DOHH2 (cell line): ENCODE measurements around the gene PEMT.

ENCODE experiments used
- EZH2phosphoT487 ChIP-seq: fragments of 200-600 bp; sonication (generic); IDR thresholded peaks from 2 replicates; pipeline ENCODE4 v1.6.1; 2017; ENCODE audit warnings: borderline replicate concordance, mild to moderate bottlenecking, antibody characterized with exemption, low read length, moderate library complexity, mixed read lengths
- TF ChIP-seq, protein P1 (sequence below): fragments of 200-600 bp; sonication (generic); IDR thresholded peaks from one replicate; pipeline ENCODE4 v1.5.1; 2014; ENCODE audit warnings: antibody characterized with exemption, mild to moderate bottlenecking, low read depth, low read length; ENCODE audit not compliant: poor library complexity, severe bottlenecking

DNA sequence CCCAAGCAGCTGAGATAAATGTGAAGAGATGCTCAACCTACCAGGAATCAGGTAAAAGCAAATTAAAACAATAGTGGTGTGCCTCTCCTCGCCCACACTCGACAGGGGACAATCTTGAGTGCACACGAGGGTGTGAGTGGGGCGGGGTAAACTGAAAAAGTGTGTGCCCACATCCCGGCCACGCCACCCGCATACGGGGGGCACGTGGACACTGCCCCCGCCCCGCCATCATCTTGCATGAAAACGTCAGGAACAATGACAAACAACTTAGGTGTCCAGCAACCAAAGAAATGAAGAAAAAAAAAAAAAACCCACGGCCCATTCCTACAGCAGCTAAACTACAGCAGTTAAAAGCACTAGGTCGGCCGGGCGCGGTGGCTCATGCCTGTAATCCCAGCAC lies 14.1 kb downstream of the PEMT start:
- TF ChIP-seq, protein P1, sequence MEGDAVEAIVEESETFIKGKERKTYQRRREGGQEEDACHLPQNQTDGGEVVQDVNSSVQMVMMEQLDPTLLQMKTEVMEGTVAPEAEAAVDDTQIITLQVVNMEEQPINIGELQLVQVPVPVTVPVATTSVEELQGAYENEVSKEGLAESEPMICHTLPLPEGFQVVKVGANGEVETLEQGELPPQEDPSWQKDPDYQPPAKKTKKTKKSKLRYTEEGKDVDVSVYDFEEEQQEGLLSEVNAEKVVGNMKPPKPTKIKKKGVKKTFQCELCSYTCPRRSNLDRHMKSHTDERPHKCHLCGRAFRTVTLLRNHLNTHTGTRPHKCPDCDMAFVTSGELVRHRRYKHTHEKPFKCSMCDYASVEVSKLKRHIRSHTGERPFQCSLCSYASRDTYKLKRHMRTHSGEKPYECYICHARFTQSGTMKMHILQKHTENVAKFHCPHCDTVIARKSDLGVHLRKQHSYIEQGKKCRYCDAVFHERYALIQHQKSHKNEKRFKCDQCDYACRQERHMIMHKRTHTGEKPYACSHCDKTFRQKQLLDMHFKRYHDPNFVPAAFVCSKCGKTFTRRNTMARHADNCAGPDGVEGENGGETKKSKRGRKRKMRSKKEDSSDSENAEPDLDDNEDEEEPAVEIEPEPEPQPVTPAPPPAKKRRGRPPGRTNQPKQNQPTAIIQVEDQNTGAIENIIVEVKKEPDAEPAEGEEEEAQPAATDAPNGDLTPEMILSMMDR: no peak
- TF ChIP-seq EZH2phosphoT487: no peak
